ENCODE data around the gene RBMS1.
"Not testable (repeated sequence)": the region's sequence is repeated elsewhere in the genome, so short reads cannot be mapped to it uniquely, and the experiment has no call there.

Gene RBMS1

DNA sequence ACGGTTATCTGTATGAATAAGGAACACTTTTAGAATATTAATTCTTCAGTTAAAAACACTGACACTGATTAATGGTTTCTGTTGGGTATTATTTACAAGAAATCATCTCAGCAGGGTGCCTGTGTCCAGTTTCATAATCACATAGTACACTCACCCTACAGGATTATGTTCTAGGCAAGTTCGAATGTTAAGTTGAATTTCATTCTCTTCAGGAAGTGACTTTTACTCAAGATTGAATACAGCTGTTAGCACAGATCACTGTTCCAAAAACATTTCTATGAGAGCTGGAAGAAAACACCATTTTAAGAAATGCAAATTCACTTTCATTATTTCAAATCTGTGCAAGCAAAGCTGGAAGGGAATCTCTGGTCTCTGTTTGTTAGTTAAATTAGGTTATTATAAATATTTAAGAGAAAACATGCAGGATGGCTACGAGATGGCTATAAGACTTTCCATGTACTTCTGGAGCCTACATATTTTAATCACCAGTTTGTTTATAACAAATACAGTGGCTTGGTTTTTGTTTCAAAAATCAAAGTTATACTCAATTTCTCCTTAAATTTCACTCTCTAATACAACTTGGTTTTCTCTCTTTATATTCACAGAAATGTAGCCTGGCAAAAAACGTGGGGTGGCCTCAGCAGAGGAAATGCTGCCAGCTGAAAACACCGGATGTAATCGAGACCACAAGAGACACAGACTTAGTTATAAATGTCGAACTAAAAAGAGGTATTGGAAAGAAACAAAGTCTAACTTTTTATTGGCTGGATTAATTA is 65.8 kb downstream of the RBMS1 start:
- DNase-seq (ENCODE audit: insufficient read length, low spot score) (no peak), FAIRE-seq (no peak)
- TF ChIP-seq, protein P1, sequence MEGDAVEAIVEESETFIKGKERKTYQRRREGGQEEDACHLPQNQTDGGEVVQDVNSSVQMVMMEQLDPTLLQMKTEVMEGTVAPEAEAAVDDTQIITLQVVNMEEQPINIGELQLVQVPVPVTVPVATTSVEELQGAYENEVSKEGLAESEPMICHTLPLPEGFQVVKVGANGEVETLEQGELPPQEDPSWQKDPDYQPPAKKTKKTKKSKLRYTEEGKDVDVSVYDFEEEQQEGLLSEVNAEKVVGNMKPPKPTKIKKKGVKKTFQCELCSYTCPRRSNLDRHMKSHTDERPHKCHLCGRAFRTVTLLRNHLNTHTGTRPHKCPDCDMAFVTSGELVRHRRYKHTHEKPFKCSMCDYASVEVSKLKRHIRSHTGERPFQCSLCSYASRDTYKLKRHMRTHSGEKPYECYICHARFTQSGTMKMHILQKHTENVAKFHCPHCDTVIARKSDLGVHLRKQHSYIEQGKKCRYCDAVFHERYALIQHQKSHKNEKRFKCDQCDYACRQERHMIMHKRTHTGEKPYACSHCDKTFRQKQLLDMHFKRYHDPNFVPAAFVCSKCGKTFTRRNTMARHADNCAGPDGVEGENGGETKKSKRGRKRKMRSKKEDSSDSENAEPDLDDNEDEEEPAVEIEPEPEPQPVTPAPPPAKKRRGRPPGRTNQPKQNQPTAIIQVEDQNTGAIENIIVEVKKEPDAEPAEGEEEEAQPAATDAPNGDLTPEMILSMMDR (IDR thresholded peaks at IDR 0.05; ENCODE audit: insufficient read depth, missing control alignments) = no peak

DNA sequence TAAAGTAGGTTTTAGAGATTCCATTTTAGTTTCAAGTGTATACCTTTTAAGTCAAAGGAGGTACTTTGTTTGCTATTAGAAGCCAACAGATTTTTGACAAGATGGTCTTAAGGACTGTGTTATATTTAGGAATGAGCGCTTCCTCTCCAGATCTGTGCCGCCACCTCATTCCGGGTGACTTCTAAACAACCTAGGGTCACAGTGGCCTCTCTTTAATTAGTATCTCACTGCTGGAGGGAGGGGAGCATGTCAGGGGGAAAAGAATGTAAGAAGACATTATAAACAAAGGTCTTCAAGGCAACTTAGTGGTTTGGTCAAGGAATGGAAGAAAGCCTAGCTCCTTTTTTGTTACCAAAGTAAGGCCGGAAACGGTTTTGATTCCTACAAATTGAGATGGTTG is 67.0 kb downstream of the RBMS1 start:
- no peak for FAIRE-seq

DNA sequence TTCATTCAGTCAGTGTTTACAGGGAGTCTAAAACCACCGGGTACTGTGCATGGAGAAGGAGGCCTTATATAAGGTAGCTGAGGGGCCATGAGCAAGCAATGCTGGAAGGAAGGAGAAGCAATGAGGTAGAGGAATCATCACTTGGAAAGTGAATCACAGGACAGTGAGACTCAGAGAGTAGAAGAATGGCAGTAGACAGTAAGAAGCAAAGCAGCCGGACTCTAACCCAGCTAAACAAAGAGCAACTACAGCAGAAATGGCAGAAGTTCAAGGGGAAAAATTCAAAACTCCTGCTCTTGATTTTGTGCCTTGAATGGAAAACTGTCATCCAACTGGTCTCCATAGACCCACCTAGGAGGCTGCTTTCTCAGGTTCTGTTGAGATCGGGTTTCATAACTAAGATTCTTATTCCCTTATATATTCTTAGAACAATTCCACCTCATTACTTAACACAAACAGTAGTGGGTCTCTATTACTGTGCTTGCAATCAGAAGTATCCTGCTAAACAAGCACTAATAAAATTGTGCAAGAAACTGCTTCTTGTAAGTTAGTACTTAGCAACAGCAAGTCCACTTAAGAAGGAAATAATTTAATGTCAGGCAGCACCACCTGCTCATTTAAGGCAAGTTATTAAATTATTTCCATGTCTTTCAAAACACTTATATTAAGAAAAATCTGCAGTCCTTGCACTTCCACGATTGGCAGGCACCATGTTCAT is 68.0 kb downstream of the RBMS1 start:
- TF ChIP-seq, protein P1 (IDR thresholded peaks at IDR 0.05; ENCODE audit: insufficient read depth, missing control alignments) = no peak
- DNase-seq (ENCODE audit: insufficient read length, low spot score) (no peak), FAIRE-seq (no peak)

More for the DNA sequence above, 67.0 kb downstream of the RBMS1 start:
- no peak for DNase-seq (ENCODE audit: insufficient read length, low spot score)
- TF ChIP-seq, protein P1 (IDR thresholded peaks at IDR 0.05; ENCODE audit: insufficient read depth, missing control alignments) = no peak

DNA sequence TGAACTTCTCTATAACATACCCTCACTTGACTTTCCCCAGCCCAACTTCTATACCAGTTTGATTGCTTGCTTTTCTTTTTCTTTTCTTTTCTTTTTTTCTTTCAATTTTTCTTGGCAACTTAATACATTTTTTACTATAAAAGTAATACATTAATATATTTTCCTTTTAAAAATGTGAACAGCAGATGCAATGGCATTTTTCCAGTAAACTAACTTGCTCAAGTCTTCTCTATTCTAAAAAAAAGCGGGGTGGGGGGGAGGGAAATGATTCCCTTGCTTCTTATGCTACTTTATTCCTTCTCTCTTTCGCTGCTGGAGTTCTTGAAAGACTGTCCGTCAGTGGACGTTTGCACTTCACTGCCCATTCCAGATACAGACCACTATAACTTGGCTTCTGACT is 70.5 kb downstream of the RBMS1 start:
- TF ChIP-seq, protein P1 (IDR thresholded peaks at IDR 0.05; ENCODE audit: insufficient read depth, missing control alignments) = no peak
- FAIRE-seq = no peak

DNA sequence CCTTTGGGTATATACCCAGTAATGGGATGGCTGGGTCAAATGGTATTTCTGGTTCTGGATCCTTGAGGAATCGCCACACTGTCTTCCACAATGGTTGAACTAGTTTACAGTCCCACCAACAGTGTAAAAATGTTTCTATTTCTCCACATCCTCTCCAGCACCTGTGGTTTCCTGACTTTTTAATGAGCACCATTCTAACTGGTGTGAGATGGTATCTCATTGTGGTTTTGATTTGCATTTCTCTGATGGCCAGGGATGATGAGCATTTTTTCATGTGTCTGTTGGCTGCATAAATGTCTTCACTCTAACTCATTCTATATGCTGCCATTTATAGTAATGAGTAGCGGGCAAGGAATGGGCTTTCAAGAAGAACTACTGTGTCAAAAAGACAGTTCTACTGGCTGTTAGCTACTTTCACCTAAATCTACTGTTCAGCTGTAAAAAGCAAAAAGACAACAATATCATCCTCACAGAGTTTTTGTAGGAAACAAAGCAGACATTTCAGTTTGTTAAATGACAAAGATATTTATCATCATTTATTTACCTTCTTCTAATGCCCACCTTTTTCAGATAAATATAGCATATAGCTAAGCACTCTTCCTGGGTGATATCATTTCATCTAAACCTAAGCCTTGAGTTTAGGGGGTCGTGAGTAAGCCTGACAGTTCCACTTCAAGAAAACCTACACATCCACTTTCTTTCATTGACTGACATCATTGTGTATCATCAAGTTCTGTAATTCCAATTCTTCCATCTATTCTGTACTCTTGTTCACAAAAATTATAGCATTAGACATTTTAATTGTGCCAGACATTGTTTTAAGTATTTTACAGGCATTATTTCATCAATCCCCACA is 71.7 kb downstream of the RBMS1 start:
- not testable (repeated sequence) for DNase-seq (ENCODE audit: insufficient read length, low spot score); FAIRE-seq

More for the DNA sequence above, 70.5 kb downstream of the RBMS1 start:
- no peak for DNase-seq (ENCODE audit: insufficient read length, low spot score)

DNA sequence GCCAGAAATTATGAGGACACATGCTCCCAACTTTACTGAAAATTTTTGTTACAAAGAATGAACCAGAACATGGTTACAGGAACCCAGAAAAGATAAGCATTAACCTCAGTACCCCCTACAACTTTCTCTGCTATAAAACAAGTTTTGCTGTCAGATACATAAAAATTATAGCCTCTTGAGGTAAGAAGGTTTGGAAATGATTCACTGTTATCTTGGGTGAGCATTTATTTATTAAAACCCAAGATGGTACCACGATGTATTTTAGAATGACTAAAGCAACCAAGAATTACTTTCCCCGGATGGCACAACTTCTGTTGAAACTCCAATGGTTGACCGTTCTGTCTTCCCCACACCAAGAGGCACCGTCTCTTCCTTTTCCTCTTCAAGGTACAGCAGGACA is 72.9 kb downstream of the RBMS1 start:
- TF ChIP-seq, protein P1 (IDR thresholded peaks at IDR 0.05; ENCODE audit: insufficient read depth, missing control alignments) = no peak
- DNase-seq (ENCODE audit: insufficient read length, low spot score) (no peak), FAIRE-seq (no peak)

DNA sequence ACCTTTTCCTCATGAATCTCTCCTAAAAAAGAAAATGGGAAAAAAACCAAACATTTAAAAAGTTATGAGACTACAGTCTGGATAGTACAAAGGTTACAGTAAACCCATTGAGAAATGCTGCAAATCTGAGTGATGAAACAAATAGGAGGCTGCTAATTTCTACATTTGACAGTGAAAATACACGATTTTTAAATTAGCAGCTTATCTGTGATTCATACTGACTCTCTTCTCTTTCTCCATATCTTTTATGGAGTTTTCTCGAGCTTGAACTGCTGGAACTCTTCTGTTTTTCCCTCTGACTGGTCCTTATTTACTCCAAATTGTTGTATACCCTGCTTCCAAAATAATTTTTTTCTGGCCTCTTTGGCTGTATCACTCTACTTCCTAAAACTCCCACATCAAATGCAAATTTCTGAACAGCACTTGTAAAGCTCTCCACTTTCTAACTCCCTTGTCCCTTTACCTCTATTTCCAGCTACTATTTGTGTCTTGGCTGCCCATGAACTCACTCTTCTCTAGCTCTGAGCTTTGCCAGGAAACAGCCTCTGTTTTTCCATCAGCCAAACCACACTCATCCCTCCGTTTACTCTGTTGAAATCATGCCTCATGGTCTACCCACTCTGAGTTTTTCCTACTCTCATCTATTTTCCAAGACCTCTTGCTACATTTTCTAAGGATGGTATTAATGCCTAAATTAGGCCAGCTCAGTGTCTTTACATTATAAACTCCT is 73.7 kb downstream of the RBMS1 start:
- TF ChIP-seq, protein P1 (IDR thresholded peaks at IDR 0.05; ENCODE audit: insufficient read depth, missing control alignments) = no peak
- DNase-seq (ENCODE audit: insufficient read length, low spot score) (no peak), FAIRE-seq (no peak)
